ENCODE results near the gene AFP. TPM values are rescaled to one million over a fixed set of nuclear protein-coding genes. Genes with fewer than 3 reads are reported as not detected.

AFP gene
- total and polyA plus RNA-seq, 2 of the 13 experiments (the other 11 are each of a cell fraction or from before 2014, with no cell fraction given) = 9,434 to 13,105 TPM

- TF ChIP-seq ZNF280D (CRISPR knock-in tag; IDR thresholded peaks at IDR 0.05) (no peak), GFI1 (CRISPR knock-in tag; IDR thresholded peaks at IDR 0.05; ENCODE audit: borderline replicate concordance) (no peak), KMT2B (CRISPR knock-in tag; IDR thresholded peaks at IDR 0.05) (no peak), NR1H2 (CRISPR knock-in tag; IDR thresholded peaks at IDR 0.05; ENCODE audit: borderline replicate concordance, low read depth) (no peak), ZNF354B (CRISPR knock-in tag; IDR thresholded peaks at IDR 0.05) (no peak), ZFP37 (CRISPR knock-in tag; IDR thresholded peaks at IDR 0.05; ENCODE audit: borderline replicate concordance) (no peak), NFKBIZ (CRISPR knock-in tag; IDR thresholded peaks at IDR 0.05) (no peak), ZFP41 (CRISPR knock-in tag; IDR thresholded peaks at IDR 0.05; ENCODE audit: borderline replicate concordance) (no peak), BORCS8-MEF2B (CRISPR knock-in tag; IDR thresholded peaks at IDR 0.05) (no peak), ZNF607 (CRISPR knock-in tag; IDR thresholded peaks at IDR 0.05; ENCODE audit: borderline replicate concordance) (no peak), CHCHD3 (CRISPR knock-in tag; IDR thresholded peaks at IDR 0.05) (no peak), ZBED4 (CRISPR knock-in tag; IDR thresholded peaks at IDR 0.05; ENCODE audit: borderline replicate concordance) (no peak), ZNF740 (CRISPR knock-in tag; IDR thresholded peaks at IDR 0.05) (no peak), NCOA2 (CRISPR knock-in tag; IDR thresholded peaks at IDR 0.05) (no peak)
Measured at GRCh38 chr4:73419106-73420038, 16.6 kb upstream of the AFP start (continued).
